NCI-H748 treated with DMSO at 0.1 percent for 48 hours (cell line): ENCODE results near the gene DDT.
"Not testable (repeated sequence)": the region's sequence is repeated elsewhere in the genome, so short reads cannot be mapped to it uniquely, and the experiment has no call there.

Source experiments
- DNase-seq: peaks from one replicate; lab custom pipeline; 2025; lab: John Stamatoyannopoulos, UW

The DDT gene

GRCh38 chr22:23952794-23953405, 21.3 kb downstream of the DDT start:
- not testable (repeated sequence) for DNase-seq

GRCh38 chr22:23951383-23951782, 22.9 kb downstream of the DDT start:
- DNase-seq: not testable (repeated sequence)

DNA sequence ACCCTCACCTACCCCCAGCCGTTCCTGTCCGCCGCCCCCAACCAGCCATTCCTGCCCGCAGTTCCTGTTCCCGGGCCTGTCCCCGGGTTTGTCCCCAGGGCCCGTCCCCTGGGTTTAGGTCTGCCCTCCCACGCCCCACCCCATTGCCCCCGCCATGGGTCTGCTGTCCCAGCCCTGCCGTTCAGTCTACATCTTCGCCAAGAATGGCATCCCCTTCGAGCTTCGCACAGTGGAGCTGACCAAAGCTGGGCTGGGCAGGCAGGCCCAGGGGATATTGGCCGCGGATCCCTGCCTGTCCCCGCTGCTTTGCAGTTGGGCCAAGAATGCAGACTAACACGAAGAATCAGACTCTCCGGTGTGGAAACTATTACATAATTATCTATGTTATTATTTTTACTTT, 24.5 kb downstream of the DDT start:
- DNase-seq: not testable (repeated sequence)

DNA sequence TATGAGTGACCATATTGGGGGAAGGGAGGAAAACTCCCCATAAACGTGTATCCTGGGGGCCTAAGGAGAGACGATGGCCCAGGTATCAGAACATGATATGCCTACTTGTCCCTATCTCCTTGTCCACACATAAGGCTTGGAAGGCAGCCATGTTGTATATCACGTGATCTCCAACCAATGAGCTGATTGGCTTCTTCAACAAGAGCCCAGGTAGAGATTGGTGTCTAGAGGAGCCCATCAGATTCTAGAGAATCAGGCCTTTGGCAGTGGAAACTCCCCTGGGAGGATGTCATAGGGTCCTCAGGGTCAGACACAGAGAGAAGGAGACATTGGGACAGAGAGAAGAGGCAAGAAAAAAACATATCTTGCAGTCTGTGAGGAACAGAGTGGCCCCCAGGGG, 26.9 kb downstream of the DDT start:
- DNase-seq: not testable (repeated sequence)

DNA sequence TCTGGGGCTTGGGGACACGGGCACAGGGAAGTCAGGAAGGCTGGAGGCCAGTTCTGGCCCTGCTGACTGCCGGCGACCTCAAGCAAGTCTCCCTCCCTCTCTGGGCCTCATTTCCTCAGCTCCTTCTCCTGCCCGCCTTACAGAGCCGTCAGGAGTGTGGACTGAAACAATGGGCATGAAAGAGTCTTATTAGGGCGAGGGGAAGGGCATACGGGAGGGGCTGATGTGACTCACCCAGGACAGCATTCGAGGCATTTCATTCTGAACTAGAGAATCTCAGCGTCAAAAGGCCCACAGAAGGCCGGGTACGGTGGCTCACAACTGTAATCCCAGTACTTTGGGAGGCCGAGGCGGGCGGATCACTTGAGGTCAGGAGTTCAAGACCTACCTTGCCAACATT, 34.1 kb downstream of the DDT start:
- DNase-seq: not testable (repeated sequence)

- no peak for DNase-seq
Observed at GRCh38 chr22:23939017-23939357, 35.3 kb downstream of the DDT start.

- no peak for DNase-seq
Observed at GRCh38 chr22:23938328-23939016, 35.8 kb downstream of the DDT start.

DNA sequence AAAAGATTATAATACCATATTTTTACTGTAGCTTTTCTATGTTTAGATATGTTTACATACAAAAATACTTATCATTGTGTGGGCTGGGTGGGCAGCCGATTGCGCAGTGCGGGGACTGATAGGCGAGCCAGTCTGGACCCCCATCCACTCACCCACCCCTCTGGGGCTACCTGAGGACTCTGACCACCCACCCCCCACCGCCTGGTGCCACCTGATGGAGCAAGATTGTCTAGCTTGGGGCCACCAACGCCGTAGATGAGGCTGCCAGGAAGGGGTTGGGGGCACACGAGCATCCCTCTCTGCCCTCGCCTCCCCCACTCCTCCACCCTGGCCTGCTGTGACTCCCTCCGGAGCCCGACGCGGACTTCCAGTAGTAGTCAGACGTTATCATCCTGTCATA, 47.7 kb downstream of the DDT start:
- no peak for DNase-seq

DNA sequence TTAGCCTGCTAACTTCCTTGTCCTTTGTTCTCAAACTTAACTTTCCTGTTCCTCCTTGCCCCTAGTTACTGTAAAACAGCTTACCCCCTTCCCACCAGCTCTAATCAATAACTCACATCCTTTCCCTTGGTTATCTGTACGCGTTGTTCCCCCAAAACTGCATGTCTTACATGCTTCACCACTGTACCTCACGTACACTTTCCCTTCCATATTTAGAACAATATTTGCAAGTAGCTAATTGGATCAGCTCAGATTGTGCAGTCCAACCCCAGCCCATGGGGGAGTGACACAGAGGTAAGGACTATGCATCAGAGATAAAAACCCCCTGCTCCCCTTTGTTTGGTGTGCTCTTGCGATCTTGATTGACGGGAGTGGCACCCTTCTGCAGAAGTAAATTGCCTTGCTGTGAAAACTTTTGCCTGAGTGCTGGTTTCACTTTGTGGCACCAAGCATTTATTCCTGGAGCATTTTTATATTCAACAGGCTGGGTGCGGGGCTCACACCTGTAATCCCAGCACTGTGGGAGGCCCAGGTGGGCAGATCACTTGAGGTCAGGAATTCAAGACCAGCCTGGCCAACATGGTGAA, 49.1 kb downstream of the DDT start:
- no peak for DNase-seq

- DNase-seq: no peak
Observed at GRCh38 chr22:23922921-23923320, 51.3 kb downstream of the DDT start.

- not testable (repeated sequence) for DNase-seq
Observed at GRCh38 chr22:23921586-23922201, 52.5 kb downstream of the DDT start.
